ENCODE measurements around the gene WFDC5.

GRCh38 chr20:45111285-45111684, 3.7 kb downstream of the WFDC5 start:
- TF ChIP-seq CTCF (IDR thresholded peaks at IDR 0.05) (no peak), EP300 (IDR thresholded peaks at IDR 0.05) (no peak), POLR2A (IDR thresholded peaks at IDR 0.05) (no peak)
